IMR-90 (cell line): ENCODE measurements around the gene NAV1. TPM values are rescaled to one million over a fixed set of nuclear protein-coding genes. Genes with fewer than 3 reads are reported as not detected.

ENCODE experiments used
- ATAC-seq: fragments of 200-7000 bp; cut with Tn5 transposase; 2 replicates; pipeline ENCODE4 v1.9.1; 2020; ENCODE audit warnings: low read depth, mild to moderate bottlenecking, moderate library complexity
- BruUV-seq: library from RNA; stranded (reverse); fragments of 400-500 nt; replicated peaks from 2 replicates; lab custom pipeline; 2021; lab: Mats Ljungman, UMichigan
- CTCF ChIA-PET: fragments of 300-600 bp; formaldehyde crosslinking; extraction: SDS; loops from one replicate; lab custom pipeline; 2021; ENCODE audit warnings: antibody characterized with exemption; lab: Yijun Ruan, JAX
- POLR2A ChIA-PET: fragments of 300-600 bp; sonication (Branson Sonifier 250); formaldehyde crosslinking; loops from one replicate; lab custom pipeline; 2022; ENCODE audit warnings: antibody characterized with exemption; ENCODE audit not compliant: unreplicated experiment; lab: Charles Lee
- DNase-seq: peaks from one replicate; pipeline ENCODE4 v3.0.0; 2013
- H2AFZ ChIP-seq: replicated peaks from 2 replicates; pipeline ENCODE3; 2013; ENCODE audit warnings: low read length, mild to moderate bottlenecking; ENCODE audit not compliant: poor library complexity
- H2AK5ac ChIP-seq: 2 replicates; pipeline ENCODE4 v1.6.1; 2013; ENCODE audit warnings: low read depth, low read length, inconsistent platforms
- H2AK9ac ChIP-seq: replicated peaks from 2 replicates; pipeline ENCODE3; 2013; ENCODE audit warnings: mild to moderate bottlenecking, low read depth, low read length, moderate library complexity; ENCODE audit not compliant: poor library complexity
- H2BK120ac ChIP-seq: 2 replicates; pipeline ENCODE4 v1.6.1; 2013; ENCODE audit warnings: low read depth, low read length, inconsistent platforms
- H2BK15ac ChIP-seq: 3 replicates; pipeline ENCODE4 v1.6.1; 2013; ENCODE audit warnings: low read depth, low read length, inconsistent platforms
- H2BK20ac ChIP-seq: 2 replicates; pipeline ENCODE4 v1.6.1; 2013; ENCODE audit warnings: low read depth, mild to moderate bottlenecking, inconsistent platforms, low read length, moderate library complexity
- H2BK5ac ChIP-seq: 2 replicates; pipeline ENCODE4 v1.6.1; 2013; ENCODE audit warnings: mild to moderate bottlenecking, low read depth, low read length, inconsistent platforms; ENCODE audit not compliant: poor library complexity, severe bottlenecking
- H3K14ac ChIP-seq: replicated peaks from 2 replicates; pipeline ENCODE4 v1.6.1; 2013; ENCODE audit warnings: low read depth, low read length, inconsistent platforms
- H3K18ac ChIP-seq: 2 replicates; pipeline ENCODE4 v1.6.1; 2013; ENCODE audit warnings: low read depth, low read length, control low read depth
- H3K23ac ChIP-seq: 2 replicates; pipeline ENCODE4 v1.6.1; 2013; ENCODE audit warnings: low read depth, low read length, inconsistent platforms
- H3K27ac ChIP-seq: 2 replicates; pipeline ENCODE4 v1.5.1; 2013; ENCODE audit warnings: mild to moderate bottlenecking, control low read depth, low read length; ENCODE audit not compliant: insufficient read depth
- H3K27me3 ChIP-seq: 2 replicates; pipeline ENCODE4 v1.6.1; 2013; ENCODE audit warnings: low read length; ENCODE audit not compliant: control insufficient read depth, insufficient read depth
- H3K36me3 ChIP-seq: 2 replicates; pipeline ENCODE4 v1.6.1; 2013; ENCODE audit warnings: low read length, mixed read lengths; ENCODE audit not compliant: control insufficient read depth, insufficient read depth
- H3K4ac ChIP-seq: 2 replicates; pipeline ENCODE4 v1.6.1; 2013; ENCODE audit warnings: low read depth, low read length, inconsistent platforms
- H3K4me1 ChIP-seq: 2 replicates; pipeline ENCODE4 v1.6.1; 2013; ENCODE audit warnings: low read length, mixed read lengths; ENCODE audit not compliant: control insufficient read depth, insufficient read depth
- H3K4me2 ChIP-seq: 2 replicates; pipeline ENCODE4 v1.6.1; 2013; ENCODE audit warnings: low read depth, mild to moderate bottlenecking, control low read depth, low read length, moderate library complexity
- H3K4me3 ChIP-seq: 2 replicates; pipeline ENCODE4 v1.5.1; 2013; ENCODE audit warnings: low read depth, mild to moderate bottlenecking, control low read depth, low read length, moderate library complexity; ENCODE audit not compliant: insufficient read depth
- H3K56ac ChIP-seq: 2 replicates; pipeline ENCODE4 v1.6.1; 2013; ENCODE audit warnings: low read length, inconsistent platforms; ENCODE audit not compliant: insufficient read depth; ENCODE audit errors: extremely low read depth
- H3K79me1 ChIP-seq, 2 experiments: 2 replicates each; pipeline ENCODE4 v1.6.1; 2013; ENCODE audit warnings: low read length in 2 of 2, inconsistent platforms in 1 of 2, low read depth in 1 of 2
- H3K9ac ChIP-seq: 2 replicates; pipeline ENCODE4 v1.6.1; 2013; ENCODE audit warnings: low read depth, low read length, control low read depth
- H3K9me1 ChIP-seq: 2 replicates; pipeline ENCODE4 v1.6.1; 2013; ENCODE audit warnings: low read length, inconsistent platforms; ENCODE audit not compliant: insufficient read depth
- H3K9me3 ChIP-seq: 2 replicates; pipeline ENCODE4 v1.6.1; 2013; ENCODE audit warnings: low read length; ENCODE audit not compliant: control insufficient read depth, insufficient read depth
- H4K20me1 ChIP-seq: 2 replicates; pipeline ENCODE4 v1.6.1; 2013; ENCODE audit warnings: low read length, inconsistent platforms; ENCODE audit not compliant: insufficient read depth
- H4K5ac ChIP-seq: 2 replicates; pipeline ENCODE4 v1.6.1; 2013; ENCODE audit warnings: mild to moderate bottlenecking, low read depth, low read length, control low read depth
- H4K8ac ChIP-seq, 2 experiments: 2 replicates each; pipeline ENCODE4 v1.6.1; 2013; ENCODE audit warnings: low read depth in 2 of 2, low read length in 2 of 2, control low read depth in 1 of 2, inconsistent platforms in 1 of 2
- H4K91ac ChIP-seq: 2 replicates; pipeline ENCODE4 v1.6.1; 2013; ENCODE audit warnings: low read depth, low read length, inconsistent platforms; ENCODE audit not compliant: insufficient read depth
- CHD1 ChIP-seq: IDR thresholded peaks from 2 replicates; pipeline ENCODE4 v1.6.1; 2012; ENCODE audit warnings: low read depth, low read length, improper control_type of control experiment
- FOS ChIP-seq: fragments of 150-350 bp; IDR thresholded peaks from 2 replicates; pipeline ENCODE4 v1.6.1; 2016; ENCODE audit warnings: low read depth, low read length
- RCOR1 ChIP-seq: IDR thresholded peaks from 2 replicates; pipeline ENCODE4 v1.6.1; 2012; ENCODE audit warnings: mild to moderate bottlenecking, low read length, improper control_type of control experiment; ENCODE audit not compliant: insufficient replicate concordance
- WGBS, 2 experiments: methylation state at CpG; one replicate each; pipeline versions ENCODE4 v1.1.5 to v1.1.7; 2013; ENCODE audit warnings: missing lambda C conversion rate in 2 of 2; ENCODE audit not compliant: insufficient read length in 1 of 2; ENCODE audit errors: extremely low coverage in 2 of 2; 5-methylcytosine and 5-hydroxymethylcytosine counted together
- dilution Hi-C: fragments of 300-500 bp; cut with HindIII; formaldehyde crosslinking; loops from one replicate; pipeline ENCODE4 v1.14.3; 2018; ENCODE audit warnings: low sequenced_read_pairs; ENCODE audit not compliant: unreplicated experiment
- in situ Hi-C: fragments of 300-500 bp; cut with MboI; formaldehyde crosslinking; loops from 3 replicates; pipeline ENCODE4 v1.14.3; 2019; ENCODE audit warnings: low sequenced_read_pairs, inconsistent platforms, mixed read lengths
- intact Hi-C: fragments of 100-400 bp; cut with micrococcal nuclease; formaldehyde crosslinking; loops from 2 replicates; pipeline ENCODE4 v1.10.0; 2022
- polyA plus RNA-seq, 3 experiments: library from polyadenylated mRNA; depleted of rRNA; stranded (reverse); fragments of >200 nt; gene quantifications; 2 replicates each; pipeline ENCODE4 v1.2.3, GENCODE V29; 2012; ENCODE audit warnings: low replicate concordance in 1 of 3
- total RNA-seq: library from RNA; depleted of rRNA; stranded (reverse); fragments of >200 nt; gene quantifications from 2 replicates; pipeline ENCODE4 v1.2.3, GENCODE V29; 2012

The NAV1 gene
- total and polyA plus RNA-seq, 2 of the 4 experiments (the other 2 are of a cell fraction): 14.0 to 23.1 TPM

GRCh38 chr1:201552941-201553351 is 14.0 kb downstream of the NAV1 start:
- CTCF ChIA-PET: interaction anchor here (0.7 to 0.9 kb wide), 2 partner anchors 9 to 195 kb away, joined by 3 read pairs; no protein-coding TSS in a partner anchor
- peak overlapping the region; percentile 41 to 91; a peak in 3 of 4 replicates for H4K8ac ChIP-seq
- no peak overlapping the region for H3K4me3 ChIP-seq
- 0 out of 2 replicates have a peak, but pooled peaks cover 2% of the 10 kb centered on the region for H3K36me3 ChIP-seq
- H4K91ac ChIP-seq: peak overlapping the region; percentile 77
- H3K4ac ChIP-seq: peak overlapping the region; percentile 82
- H3K4me1 ChIP-seq: peaks cover 41% of the 10 kb centered on the region
- no peak overlapping the region for H3K56ac ChIP-seq
- peak overlapping the region; percentile 25; the same call in 1 of the 2 replicates for H3K4me2 ChIP-seq
- TF ChIP-seq RCOR1: no peak
- 0 out of 2 replicates have a peak, but pooled peaks have one; percentile 5 for TF ChIP-seq FOS
- TF ChIP-seq CHD1: no peak
- peak overlapping the region; percentile 61 for H4K5ac ChIP-seq
- no TSS peak for BruUV-seq
- peak overlapping the region; percentile 82 for H2BK5ac ChIP-seq
- H2AK5ac ChIP-seq: peak overlapping the region; percentile 96
- H2BK120ac ChIP-seq: peak overlapping the region; percentile 91
- H2BK15ac ChIP-seq: peak overlapping the region; percentile 79; the same call in 2 of the 3 replicates
- dilution Hi-C loops (no loop called here), intact Hi-C loops (no loop called here), in situ Hi-C loops (no loop called here)
- H2AFZ ChIP-seq: no peak overlapping the region
- peak overlapping the region; percentile 57 for H2AK9ac ChIP-seq
- H3K18ac ChIP-seq: peak overlapping the region; percentile 51
- peak; percentile 73 for ATAC-seq
- WGBS, 2 experiments: 69% methylated on average over 4 of the region's 5 CpGs; no CpG with 5 or more reads in 1 of the 2 experiments
- no peaks in the 10 kb centered on the region for H3K27me3 ChIP-seq
- H2BK20ac ChIP-seq: peak overlapping the region; percentile 86
- peak overlapping the region; percentile 84; the same call in 1 of the 2 replicates for H3K23ac ChIP-seq
- peaks cover 22 to 87% of the 10 kb centered on the region in 2 experiments for H3K79me1 ChIP-seq
- POLR2A ChIA-PET: no interaction called here
- no peaks in the 10 kb centered on the region for H3K9me3 ChIP-seq
- DNase-seq: peak; percentile 76
- peak overlapping the region; percentile 88 for H3K27ac ChIP-seq
- H3K9ac ChIP-seq: peak overlapping the region; percentile 57; the same call in 1 of the 2 replicates
- no peaks in the 10 kb centered on the region for H4K20me1 ChIP-seq
- peaks cover 34% of the 10 kb centered on the region for H3K9me1 ChIP-seq
- H3K14ac ChIP-seq: peak overlapping the region; percentile 87
